Endometrial microvascular endothelial cells (primary cell): ENCODE measurements around the gene GRXCR1. TPM values are rescaled to one million over a fixed set of nuclear protein-coding genes. Genes with fewer than 3 reads are reported as not detected.

ENCODE experiments used
- in situ Hi-C: cut with HindIII; loops from 2 replicates; pipeline ENCODE4 v1.10.0; 2017; ENCODE audit warnings: low sequenced_read_pairs, low pct_unique_long_range_greater_than_20kb; ENCODE audit errors: inconsistent ontology term
- total RNA-seq: library from RNA; depleted of rRNA; stranded (reverse); fragments of >200 nt; gene quantifications from one replicate; pipeline ENCODE4 v1.2.3, GENCODE V29; 2015; ENCODE audit errors: inconsistent ontology term

Gene GRXCR1
- total RNA-seq, 1 donor from 2014 or later, result not detected

DNA sequence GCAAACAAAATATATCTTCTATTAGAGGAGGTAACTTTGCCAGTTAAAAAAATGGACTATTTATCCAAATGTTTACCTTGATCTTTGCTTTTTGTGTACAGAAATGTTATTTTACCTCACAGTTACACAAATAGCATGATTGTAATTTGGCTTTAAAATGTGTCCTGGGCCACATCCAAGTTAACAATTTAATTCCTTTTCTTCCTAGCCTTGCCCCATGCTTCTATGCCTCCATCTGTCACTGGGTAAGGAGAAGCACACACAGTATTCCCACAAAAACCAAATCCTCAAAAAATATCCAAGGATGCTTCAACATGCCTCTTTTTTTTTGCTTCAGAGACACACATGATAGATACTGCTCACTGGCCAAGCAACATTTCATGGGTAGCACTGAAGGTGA lies 30.9 kb downstream of the GRXCR1 start:
- in situ Hi-C loops, result no loop called here

- in situ Hi-C loops, result no loop called here
These were observed 33.4 kb downstream of the GRXCR1 start for GRCh38 chr4:42925921-42926320.

- in situ Hi-C loops, result no loop called here
These were observed 35.4 kb downstream of the GRXCR1 start for GRCh38 chr4:42927946-42928345.

GRCh38 chr4:42928582-42928981 lies 36.1 kb downstream of the GRXCR1 start:
- in situ Hi-C loops, result no loop called here

DNA sequence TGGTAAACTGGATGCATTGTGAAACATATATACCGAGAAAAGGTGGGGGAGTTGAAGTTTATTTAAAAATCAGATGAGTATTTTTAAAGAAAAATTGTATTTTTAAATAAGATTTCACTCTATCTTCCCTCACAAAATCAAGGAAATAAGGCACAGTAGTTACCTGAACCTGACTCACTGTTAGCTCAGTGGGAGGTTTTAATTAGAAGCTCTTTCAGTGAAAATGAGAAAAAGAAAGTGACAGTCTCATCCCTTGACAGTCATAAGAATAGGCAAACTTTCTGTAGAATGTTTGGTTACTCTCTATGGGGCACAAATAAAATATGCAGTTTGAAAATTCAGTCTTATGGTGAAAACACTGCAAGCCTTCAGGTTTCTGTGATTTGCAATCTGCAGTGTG lies 49.7 kb downstream of the GRXCR1 start:
- in situ Hi-C loops, result no loop called here

DNA sequence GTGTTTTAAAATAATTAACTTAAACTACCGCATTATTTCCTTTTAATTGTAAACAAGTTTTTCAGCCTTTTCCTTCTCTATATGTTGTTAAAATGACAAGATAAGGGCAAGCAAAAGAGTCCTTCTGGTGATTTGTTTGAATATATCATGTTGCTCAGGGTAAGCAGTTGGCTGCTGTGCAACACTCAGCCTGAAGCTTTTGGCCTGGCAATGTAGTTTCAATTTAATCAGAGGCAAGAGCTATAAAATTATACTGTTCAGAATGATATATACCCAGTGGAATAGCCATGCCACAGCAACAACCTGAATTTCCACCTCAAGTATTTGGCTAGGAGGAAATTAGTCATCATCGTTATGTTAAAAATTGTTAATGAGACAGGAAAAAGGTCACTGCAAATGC lies 53.4 kb downstream of the GRXCR1 start:
- in situ Hi-C loops, result no loop called here

DNA sequence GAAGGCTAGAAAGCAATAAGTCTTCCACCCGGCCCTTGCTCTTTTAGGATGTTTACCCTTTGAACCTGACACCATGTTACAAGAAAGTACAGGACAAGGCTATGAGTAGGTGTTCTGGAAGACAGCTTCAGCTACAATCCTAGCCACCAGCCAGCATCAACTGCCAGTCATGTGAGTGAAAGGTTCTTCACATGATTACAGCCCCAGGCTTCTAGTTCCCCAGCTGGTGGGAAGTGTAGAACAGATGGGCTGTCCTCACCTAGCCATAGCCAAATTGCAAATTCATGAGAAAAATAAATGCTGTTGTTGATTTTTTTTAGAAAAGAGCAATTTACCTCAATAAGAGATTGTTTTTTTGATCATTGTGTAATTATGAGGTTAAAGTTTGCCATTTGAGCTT lies 60.8 kb downstream of the GRXCR1 start:
- in situ Hi-C loops, result no loop called here

GRCh38 chr4:42954963-42955669 lies 62.6 kb downstream of the GRXCR1 start:
- in situ Hi-C loops, result no loop called here

GRCh38 chr4:42955746-42956505 lies 63.4 kb downstream of the GRXCR1 start:
- in situ Hi-C loops, result no loop called here

DNA sequence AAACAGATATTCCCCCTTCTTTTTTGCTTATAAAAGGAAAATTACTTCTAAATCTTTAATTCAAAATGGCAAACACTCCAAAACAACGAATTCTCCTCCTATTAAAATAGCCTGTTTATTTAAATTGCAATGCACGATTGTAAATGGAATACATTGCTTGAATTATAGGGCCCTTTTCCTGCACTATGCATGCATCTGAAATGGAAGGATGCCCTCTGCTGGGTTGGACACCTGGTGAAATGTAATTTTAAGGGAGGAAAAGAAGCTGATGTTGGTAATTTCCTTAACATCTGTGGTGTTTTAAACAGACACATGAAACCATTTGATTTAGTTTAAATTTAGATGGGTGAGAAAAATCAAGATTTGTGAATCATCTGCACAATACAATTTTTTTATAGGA lies 72.8 kb downstream of the GRXCR1 start:
- in situ Hi-C loops, result no loop called here

DNA sequence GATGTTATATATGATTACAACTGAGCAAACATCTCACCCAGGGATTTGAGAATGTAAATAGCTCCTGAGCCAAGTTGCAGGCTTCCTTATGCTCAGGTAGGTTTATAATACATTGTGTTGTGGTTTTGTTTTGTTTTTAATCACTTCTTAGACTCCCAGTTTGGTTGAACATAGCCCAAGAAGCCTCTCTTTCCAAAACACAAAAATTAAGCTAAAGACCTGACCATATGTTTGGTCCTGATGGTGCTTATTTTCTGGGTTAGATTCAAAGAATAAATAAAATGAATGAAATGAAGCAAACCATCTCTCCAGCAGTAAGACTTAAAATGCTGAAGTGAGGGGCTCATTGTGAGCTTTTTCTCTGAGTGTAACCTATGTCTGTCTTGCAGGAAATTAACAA lies 93.5 kb downstream of the GRXCR1 start:
- in situ Hi-C loops, result no loop called here

GRCh38 chr4:42995343-42995944 lies 102.9 kb downstream of the GRXCR1 start:
- in situ Hi-C loops, result no loop called here

DNA sequence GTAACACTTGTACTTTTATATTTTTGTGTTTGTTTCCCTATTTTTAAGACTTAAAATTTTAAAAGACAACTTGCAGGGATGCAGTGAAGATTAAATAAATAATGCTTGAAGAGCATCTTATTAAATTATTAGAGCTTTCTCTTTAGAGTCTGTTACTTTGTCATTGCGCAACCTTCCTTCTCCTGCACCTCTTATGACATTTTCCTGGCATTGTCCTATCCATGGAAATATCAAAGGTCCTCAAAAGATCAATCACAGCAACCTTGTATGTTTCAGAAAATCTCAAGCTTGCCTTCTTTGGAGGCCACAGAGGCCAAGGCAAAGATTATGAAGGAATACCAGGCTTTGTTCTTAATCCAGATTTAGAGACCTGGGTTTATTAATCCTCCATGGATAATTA lies 116.3 kb downstream of the GRXCR1 start:
- in situ Hi-C loops, result no loop called here

DNA sequence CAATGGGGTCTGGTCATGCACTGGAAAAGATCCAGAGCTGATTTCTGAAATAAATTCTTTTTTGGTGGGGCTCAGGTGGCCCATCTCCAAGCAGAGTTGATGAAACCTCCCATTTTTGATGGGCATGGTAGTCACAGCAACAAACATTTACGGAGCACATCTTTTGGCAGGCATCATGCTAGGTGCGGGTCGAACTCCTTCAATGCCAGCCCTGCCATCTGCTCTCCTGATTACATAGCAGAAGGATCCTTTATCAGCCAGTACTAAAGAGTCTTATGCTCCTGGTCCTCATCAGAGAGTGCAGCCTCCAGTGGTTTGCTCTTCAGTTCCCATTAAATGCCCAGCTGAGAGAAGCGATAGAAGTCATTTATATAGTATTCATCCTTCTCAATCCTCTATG lies 121.7 kb downstream of the GRXCR1 start:
- in situ Hi-C loops, result no loop called here

DNA sequence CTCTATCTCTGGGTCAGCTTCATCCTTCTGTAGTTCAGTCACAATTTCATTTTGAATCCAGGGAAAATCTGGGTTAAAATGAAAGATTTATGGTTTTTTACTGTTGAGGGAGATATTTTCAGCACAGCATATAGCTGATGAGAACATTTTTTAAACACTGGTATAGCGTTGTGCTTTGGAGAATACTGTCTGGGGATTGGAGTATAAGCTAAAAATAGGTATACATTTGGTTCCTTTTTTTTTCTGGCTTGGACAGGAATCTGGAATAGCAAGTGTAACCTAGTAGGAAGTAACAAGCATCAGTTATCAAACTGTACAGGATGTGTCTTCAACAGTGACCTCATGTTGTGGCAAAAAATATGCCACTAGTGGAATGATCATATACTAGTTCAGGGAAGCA lies 149.1 kb downstream of the GRXCR1 start:
- in situ Hi-C loops, result no loop called here

DNA sequence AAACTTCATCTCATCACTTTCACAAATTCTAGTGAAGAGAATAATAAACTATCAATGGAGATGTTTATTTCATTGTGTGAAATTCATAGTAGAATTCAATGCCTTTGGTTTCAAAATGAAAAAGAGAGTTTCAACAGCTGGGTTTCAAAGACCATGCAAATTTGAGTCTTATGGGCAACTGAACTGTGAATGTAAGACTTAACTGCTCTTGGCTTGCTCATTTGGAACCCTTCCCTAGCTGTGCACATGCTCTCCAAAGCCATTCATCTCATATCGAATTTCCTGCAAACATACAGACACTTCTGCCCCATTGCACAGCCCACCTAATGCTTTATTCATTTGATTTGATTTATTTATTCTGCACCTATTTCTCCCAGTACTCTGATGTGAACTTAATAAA lies 154.5 kb downstream of the GRXCR1 start:
- in situ Hi-C loops, result no loop called here

DNA sequence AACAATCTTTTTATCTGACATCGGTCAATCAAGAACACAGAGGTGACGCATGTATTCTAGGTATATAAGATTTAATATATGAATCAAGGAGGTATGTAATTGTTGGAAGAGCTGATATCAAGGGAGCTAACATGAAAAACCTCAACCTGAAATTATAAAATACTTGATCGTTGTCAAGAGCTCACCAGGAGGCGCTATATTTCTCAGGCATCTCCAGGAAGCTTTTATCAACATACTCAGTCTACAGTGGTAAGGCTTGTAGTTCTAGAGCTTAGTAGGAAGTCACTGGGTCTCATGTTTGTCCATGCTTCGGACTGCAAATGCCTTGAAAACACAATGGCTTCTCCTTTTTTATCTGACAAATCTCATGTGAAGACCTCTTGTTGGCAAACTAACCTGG lies 156.1 kb downstream of the GRXCR1 start:
- in situ Hi-C loops, result no loop called here

- in situ Hi-C loops, result no loop called here
These were observed 156.8 kb downstream of the GRXCR1 start for GRCh38 chr4:43049326-43049725.

- in situ Hi-C loops, result no loop called here
These were observed 173.9 kb downstream of the GRXCR1 start for GRCh38 chr4:43066415-43066814.

DNA sequence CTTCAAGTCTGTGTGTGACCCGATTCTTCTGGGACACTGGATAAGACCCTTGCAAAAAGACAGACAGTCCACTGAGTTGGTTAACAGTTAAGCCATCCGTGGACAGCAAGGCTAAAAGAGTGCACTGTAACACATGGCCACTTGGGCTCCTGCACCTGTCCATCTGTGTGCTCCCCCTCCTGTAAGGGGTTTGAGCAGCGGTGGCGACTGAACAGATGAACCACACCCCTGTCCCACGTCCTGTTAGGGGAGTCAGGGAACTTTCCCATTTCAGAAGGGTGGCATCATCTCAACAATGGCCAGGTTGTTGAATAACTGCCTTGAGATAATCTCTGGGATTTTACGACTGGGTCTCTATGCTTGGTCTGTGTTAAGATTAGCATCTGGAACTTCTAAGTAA lies 178.6 kb downstream of the GRXCR1 start:
- in situ Hi-C loops, result no loop called here
